NCI-H1092 treated with DMSO at 0.1 percent for 48 hours (cell line): ENCODE results near the gene ATP8A2.

Source experiments
- DNase-seq: peaks from one replicate; lab custom pipeline; 2025; lab: John Stamatoyannopoulos, UW

The ATP8A2 gene

DNA sequence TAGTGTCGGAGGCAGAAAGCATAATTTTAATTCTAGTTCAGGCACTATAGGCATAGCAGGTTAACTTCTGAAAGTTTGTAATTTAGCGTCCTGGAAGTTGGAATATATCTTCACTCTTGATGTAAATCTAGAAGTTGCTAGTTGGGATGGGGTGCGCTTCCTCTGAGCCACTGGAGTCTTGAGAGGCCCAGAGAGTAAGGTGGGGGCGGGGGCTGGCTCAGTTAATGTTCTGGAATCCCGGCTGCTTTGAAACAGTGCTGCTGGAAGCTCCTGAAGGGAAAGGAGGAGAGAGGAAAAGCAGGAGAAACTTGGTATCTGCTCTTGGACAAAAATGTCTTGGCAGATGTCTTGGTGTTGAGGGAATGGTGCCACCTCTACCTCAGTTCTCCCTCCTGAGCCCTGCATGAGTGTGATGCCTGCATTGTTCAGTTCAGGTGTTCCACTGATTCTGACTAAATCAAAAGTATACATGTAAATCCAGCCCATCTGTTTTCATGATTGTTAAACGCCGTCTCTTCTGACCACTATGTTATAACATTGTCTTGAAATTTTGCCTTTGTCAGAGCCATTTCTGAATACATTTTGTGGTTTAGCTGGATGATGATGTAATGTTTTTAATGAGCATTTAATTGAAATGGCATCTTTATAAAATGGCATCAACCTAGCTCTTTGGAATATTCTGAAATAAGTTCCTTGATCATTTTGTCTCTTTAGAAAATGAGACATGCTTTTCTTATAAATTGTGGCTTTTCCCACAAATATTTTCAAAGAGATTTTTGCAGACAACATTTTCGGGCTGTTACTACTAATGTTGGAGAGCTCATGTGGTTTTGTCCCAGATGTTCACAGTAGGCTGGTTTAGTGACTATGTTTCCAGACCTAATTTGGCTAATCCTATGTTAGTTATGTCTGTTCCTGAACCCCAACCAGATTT is 477.3 kb downstream of the ATP8A2 start:
- DNase-seq: no peak

GRCh38 chr13:25857830-25858229 is 486.1 kb downstream of the ATP8A2 start:
- peak; percentile 51 for DNase-seq

GRCh38 chr13:25859528-25859927 is 487.8 kb downstream of the ATP8A2 start:
- no peak for DNase-seq

DNA sequence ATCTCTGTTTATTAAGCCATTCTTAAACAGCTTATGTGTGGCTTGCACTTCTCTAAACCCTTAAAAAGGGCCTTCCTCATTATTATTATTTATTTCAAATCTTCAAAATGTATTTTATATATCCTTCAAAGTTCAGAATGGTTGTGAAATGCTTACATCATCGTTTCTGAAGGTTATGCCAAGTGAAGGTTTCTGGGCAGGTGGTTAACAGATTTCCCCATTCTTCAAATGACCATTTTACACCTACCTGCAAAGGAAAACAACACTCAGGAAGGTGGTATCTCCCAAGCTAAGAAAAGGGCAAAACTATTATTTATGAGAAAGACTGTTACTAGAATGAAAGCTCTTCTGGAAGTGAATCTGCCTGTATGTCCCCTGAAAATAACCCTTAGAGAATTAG is 488.5 kb downstream of the ATP8A2 start:
- DNase-seq: no peak

DNA sequence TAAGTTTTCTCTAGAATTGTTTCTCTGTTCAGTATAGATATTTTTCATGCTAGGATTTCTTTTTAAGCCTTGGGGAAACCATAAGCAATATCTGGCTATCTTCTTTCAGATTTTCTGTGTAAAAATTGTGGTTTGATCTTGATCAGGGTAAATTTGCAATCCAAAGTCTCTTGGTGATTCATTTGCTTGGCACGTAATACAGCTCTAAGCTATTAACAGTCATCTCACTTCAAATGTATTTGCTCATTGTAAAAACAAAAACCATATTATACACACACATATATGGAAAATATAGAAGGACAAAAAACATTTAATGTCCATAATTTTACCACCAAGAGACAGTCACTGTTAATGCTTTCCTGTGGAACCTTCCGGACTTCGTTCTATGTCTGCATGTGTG is 489.1 kb downstream of the ATP8A2 start:
- no peak for DNase-seq

- DNase-seq: no peak
Observed at GRCh38 chr13:25862156-25862555, 490.4 kb downstream of the ATP8A2 start.

GRCh38 chr13:25864116-25864515 is 492.3 kb downstream of the ATP8A2 start:
- no peak for DNase-seq

GRCh38 chr13:25864936-25865335 is 493.2 kb downstream of the ATP8A2 start:
- no peak for DNase-seq

- no peak for DNase-seq
Observed at GRCh38 chr13:25865391-25865790, 493.6 kb downstream of the ATP8A2 start.

DNA sequence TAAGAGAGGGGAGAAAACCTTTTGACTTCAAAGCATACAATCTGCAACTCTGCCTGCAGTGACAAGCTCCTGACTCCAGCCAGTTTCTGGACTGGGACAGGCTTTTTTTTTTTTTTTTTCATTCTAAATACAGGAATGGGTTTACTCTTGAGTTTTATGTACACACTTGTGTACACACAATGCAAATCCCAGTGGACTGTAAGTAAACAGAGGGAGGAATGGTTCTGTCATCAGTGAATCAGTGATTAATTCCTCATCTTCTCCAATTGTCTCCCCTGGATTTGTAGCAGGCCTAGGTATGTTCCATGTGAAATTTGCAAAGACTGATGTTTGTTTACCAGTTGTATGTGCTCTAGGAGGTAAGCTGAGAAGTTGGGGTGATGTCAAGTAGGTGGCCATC is 495.3 kb downstream of the ATP8A2 start:
- peak; percentile 17 for DNase-seq

- DNase-seq: no peak
Observed at GRCh38 chr13:25868490-25868889, 496.7 kb downstream of the ATP8A2 start.

DNA sequence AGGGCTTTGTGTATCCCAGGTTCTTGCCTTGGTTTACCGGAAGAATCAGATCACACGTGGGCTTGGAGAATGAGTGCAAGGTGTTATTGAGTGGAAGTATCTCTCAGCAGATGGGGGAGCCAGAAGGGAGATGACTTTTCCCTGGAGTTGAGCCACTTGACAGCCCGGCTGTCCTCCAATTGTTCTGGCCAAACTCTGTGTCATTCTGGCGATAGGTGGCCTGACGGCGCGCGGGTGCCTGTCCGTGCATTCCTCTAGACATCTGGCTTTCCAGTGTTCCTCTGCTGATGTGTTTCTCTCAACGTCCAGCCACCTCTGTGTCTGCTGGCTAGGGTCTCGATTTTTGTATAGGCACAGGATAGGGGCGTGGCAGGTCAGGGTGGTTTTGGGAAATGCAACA is 498.2 kb downstream of the ATP8A2 start:
- no peak for DNase-seq

GRCh38 chr13:25871389-25872125 is 499.8 kb downstream of the ATP8A2 start:
- DNase-seq: no peak

- no peak for DNase-seq
Observed at GRCh38 chr13:25872481-25873241, 500.9 kb downstream of the ATP8A2 start.

DNA sequence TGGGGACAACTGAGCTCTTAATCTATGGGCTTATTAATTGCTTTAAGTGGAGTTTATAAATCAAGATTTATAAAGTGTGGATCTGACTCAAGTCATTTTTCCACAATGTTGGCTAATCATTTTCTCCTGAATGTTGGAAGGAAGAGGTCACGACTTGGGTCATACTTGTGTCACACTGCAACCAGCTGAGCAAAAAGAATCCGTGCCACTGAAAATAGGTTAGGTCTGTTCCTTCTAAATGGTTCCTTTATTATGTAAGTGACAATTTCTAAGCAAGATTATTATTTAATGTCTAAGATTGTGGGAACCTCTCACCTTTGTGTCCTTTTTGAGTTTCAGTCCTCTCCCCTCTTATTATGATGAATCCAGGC is 501.5 kb downstream of the ATP8A2 start:
- no peak for DNase-seq

DNA sequence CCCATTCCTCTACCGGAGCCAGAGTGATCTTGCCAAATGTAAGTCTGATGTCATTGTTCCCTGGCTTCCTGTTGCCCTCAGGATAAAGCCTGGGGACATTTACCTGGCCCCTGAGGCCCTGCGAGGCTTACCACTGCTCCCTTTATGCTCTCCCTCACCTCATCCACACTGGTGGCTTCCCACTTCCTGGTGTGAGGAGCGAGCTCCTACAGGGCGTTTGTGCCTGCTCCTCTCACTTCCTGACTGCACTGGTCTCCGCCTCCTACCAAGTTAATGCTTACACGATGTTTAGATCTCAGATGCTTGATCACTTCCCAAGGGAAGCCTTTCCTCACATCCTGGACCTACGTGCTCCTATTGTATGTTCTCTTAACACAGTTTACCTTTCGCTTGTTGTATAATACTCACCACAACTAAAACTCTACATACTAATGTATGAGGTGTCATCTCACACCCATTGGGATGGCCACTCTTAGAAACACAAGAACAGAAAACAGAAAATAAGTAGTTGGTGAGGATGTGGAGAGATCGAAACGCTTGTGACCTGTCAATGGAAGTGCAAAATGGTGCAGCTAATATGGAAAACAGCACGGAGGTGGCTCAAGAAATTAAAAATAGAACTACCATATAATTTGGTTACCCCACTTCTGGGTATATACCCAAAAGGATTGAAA is 502.4 kb downstream of the ATP8A2 start:
- DNase-seq: no peak

DNA sequence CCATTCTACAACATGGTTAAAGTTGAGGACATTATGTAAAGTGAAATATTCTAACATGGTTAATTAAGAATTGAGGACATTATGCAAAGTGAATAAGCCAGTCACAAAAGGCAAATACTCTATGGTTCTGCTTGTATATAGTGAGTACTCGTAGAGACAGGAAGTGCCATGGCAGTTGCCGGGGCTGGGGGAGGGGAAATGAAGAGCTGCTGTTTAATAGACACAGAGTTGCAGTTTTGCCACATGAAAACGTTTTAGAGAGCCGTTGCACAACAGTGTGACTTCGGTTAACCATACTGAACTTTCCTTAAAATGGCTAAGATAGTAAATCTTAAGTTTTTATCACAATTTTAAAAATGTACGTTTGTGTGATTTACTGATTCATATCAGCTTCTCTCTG is 503.1 kb downstream of the ATP8A2 start:
- no peak for DNase-seq

- no peak for DNase-seq
Observed at GRCh38 chr13:25876247-25876646, 504.5 kb downstream of the ATP8A2 start.

- no peak for DNase-seq
Observed at GRCh38 chr13:25879466-25879865, 507.7 kb downstream of the ATP8A2 start.

DNA sequence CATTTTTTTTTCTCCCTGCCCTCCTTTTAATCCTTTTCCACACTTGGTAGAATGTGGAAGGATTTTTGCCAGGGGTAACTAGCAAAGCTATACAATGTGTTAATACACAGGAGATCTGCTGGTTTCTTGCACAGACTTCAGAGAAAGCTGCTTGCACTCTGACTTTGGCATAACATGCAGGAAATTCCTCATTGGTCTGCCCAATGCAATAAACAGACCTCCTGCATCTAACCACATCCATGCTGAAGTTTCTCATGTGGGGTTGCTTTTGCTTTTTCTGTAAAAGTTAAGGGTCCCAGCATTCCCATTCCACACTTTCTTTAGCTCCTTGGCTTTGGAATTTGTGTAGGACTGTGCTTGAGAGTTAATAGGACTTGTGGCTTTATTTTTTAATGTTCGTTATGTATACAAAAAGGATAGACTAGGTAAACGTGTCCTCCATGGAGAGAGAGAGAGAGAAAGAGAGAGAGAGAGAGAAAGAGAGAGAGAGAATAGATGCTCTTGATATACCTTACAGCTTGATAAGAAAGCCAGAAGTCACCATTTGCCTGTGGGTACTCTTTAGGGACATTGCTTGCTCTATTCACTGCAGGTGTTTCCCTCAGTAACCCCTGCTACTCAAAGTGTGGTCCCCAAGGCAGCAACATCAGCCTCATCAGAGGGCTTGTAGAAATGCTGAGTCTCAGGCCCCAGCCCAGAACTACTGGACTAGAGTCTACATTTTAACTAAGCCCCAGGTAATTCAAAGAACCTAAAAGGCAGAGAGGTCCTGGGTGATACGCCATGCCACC is 509.6 kb downstream of the ATP8A2 start:
- DNase-seq: no peak

- peak; percentile 96 for DNase-seq
Observed at GRCh38 chr13:25881971-25882451, 510.2 kb downstream of the ATP8A2 start.
